ENCODE results near the gene ARHGAP45. TPM values are rescaled to one million over a fixed set of nuclear protein-coding genes. Genes with fewer than 3 reads are reported as not detected.

ARHGAP45 gene
- total and polyA plus RNA-seq, 7 experiments from 2014 or later = 305 to 1,030 (median 779) TPM

DNA sequence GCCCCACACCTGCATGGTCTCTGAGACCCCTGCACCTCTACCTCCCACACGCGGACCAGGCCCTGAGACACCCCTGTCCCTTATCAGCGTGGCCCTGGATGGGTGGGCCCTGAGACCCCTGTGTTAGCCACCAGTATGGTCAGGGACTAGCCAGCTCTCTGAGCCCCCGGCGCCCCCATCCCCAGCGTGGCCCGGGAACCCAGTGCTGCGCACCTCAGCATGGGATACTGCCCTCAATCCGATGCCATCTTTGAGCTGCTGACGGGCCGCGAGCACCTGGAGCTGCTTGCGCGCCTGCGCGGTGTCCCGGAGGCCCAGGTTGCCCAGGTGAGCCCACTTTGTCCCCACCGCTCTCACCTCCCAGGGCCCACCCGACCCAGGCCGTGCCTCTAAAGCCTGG lies 5.0 kb upstream of the ARHGAP45 start:
- H3K9me3 ChIP-seq (ENCODE audit: control insufficient read depth in 2 of 3, low read length in 3 of 3) = peaks cover 0 to 14% (median 0%) of the 10 kb centered on the region in 3 experiments
- H3K27ac Mint-ChIP-seq = no peak overlapping the region
- CTCF ChIA-PET = no interaction called here
- no peaks in the 10 kb centered on the region for H3K27me3 Mint-ChIP-seq
- H3K4me1 Mint-ChIP-seq = peaks cover 24 to 42% (median 38%) of the 10 kb centered on the region in 7 donors
- H3K4me3 ChIP-seq (ENCODE audit: low read length) = no peak overlapping the region
- H3K27me3 ChIP-seq (ENCODE audit: control insufficient read depth in 2 of 2, insufficient read depth in 2 of 2, low read length in 2 of 2) = no peaks in the 10 kb centered on the region
- no peak for ATAC-seq
- H3K36me3 Mint-ChIP-seq = peaks cover 0 to 25% (median 15%) of the 10 kb centered on the region in 5 donors
- DNase-seq = peak in 1 of 9 donors; percentile 11
- intact Hi-C loops (cut with micrococcal nuclease) = loop anchor here in 1 of 2 donors (2.0 kb wide), 1 partner anchor 189 kb away; no protein-coding TSS in a partner anchor
- POLR2A ChIA-PET = interaction anchor here (1.0 to 37.6 kb wide), 5 partner anchors 23 to 130 kb away, joined by 3 to 2022 read pairs (median 136); partner anchors contain the start of genes ABCA7, CNN2, GPX4 and POLR2E
- peaks cover 40 to 47% of the 10 kb centered on the region in 2 donors for H3K4me1 ChIP-seq (ENCODE audit: control insufficient read depth in 2 of 2, insufficient read depth in 2 of 2, low read length in 2 of 2)
- H3K4me3 Mint-ChIP-seq = no peak overlapping the region
- peaks cover 0 to 26% (median 0%) of the 10 kb centered on the region in 3 experiments for H3K36me3 ChIP-seq (ENCODE audit: control insufficient read depth in 2 of 3, insufficient read depth in 3 of 3, low read length in 3 of 3)
- H3K27ac ChIP-seq (ENCODE audit: low read depth, low read length) = no peak overlapping the region
- H3K9me3 Mint-ChIP-seq = peaks cover 0 to 18% (median 4%) of the 10 kb centered on the region in 11 donors

DNA sequence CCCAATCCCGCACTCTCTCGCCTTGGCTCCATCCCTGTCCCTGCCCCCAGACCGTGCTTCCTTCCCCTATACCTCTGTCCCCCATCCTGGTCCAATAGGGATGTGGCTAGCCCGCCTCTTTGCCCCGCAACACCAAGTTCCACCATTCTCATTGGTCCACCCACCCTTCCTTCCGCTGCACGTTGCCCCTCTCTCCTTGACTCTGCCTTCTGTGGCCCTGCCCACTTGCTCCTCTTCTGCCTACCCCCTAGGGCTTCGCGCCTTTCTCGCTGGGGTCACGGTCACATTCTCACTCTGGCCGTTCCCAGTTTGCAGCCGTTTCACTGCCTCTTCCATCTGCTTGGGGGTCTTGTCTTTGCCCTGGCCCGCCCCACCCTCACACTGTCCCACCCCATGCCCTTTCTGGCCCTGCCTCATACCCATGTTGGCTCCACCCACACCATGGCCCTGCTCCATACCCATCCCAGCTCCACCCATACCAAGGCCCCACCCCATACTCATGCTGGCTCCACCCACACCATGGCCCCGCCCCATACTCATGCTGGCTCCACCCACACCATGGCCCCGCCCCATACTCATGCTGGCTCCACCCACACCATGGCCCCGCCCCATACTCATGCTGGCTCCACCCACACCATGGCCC lies 4.5 kb upstream of the ARHGAP45 start:
- peaks cover 0 to 22% (median 0%) of the 10 kb centered on the region in 3 experiments for H3K36me3 ChIP-seq (ENCODE audit: control insufficient read depth in 2 of 3, insufficient read depth in 3 of 3, low read length in 3 of 3)
- peaks cover 0 to 9% (median 0%) of the 10 kb centered on the region in 3 experiments for H3K9me3 ChIP-seq (ENCODE audit: control insufficient read depth in 2 of 3, low read length in 3 of 3)
- Mint-ChIP-seq H3K4me1 (peaks cover 19 to 37% (median 33%) of the 10 kb centered on the region in 7 donors), H3K27me3 (no peaks in the 10 kb centered on the region), H3K27ac (peak overlapping the region in 1 of 9 donors; percentile 80), H3K4me3 (no peak overlapping the region), H3K36me3 (peaks cover 0 to 20% (median 11%) of the 10 kb centered on the region in 5 donors), H3K9me3 (peaks cover 0 to 13% (median under 1%) of the 10 kb centered on the region in 11 donors)
- no peaks in the 10 kb centered on the region for H3K27me3 ChIP-seq (ENCODE audit: control insufficient read depth in 2 of 2, insufficient read depth in 2 of 2, low read length in 2 of 2)
- DNase-seq (peak in 2 of 9 donors; percentile 11 to 54), ATAC-seq (peak; percentile 1)
- ChIA-PET CTCF (interaction anchor here (0.7 kb wide), 1 partner anchor 32 kb away, joined by 4 read pairs; no protein-coding TSS in a partner anchor), POLR2A (interaction anchor here (1.0 to 37.6 kb wide), 4 partner anchors 23 to 130 kb away, joined by 3 to 2022 read pairs (median 155); partner anchors contain the start of genes ABCA7, CNN2, GPX4 and POLR2E)
- no peak overlapping the region for H3K4me3 ChIP-seq (ENCODE audit: low read length)
- peak overlapping the region; percentile 10 for H3K27ac ChIP-seq (ENCODE audit: low read depth, low read length)
- peaks cover 34 to 43% of the 10 kb centered on the region in 2 donors for H3K4me1 ChIP-seq (ENCODE audit: control insufficient read depth in 2 of 2, insufficient read depth in 2 of 2, low read length in 2 of 2)
- intact Hi-C loops (cut with micrococcal nuclease) = loop anchor here in 1 of 2 donors (2.0 kb wide), 1 partner anchor 190 kb away; no protein-coding TSS in a partner anchor

DNA sequence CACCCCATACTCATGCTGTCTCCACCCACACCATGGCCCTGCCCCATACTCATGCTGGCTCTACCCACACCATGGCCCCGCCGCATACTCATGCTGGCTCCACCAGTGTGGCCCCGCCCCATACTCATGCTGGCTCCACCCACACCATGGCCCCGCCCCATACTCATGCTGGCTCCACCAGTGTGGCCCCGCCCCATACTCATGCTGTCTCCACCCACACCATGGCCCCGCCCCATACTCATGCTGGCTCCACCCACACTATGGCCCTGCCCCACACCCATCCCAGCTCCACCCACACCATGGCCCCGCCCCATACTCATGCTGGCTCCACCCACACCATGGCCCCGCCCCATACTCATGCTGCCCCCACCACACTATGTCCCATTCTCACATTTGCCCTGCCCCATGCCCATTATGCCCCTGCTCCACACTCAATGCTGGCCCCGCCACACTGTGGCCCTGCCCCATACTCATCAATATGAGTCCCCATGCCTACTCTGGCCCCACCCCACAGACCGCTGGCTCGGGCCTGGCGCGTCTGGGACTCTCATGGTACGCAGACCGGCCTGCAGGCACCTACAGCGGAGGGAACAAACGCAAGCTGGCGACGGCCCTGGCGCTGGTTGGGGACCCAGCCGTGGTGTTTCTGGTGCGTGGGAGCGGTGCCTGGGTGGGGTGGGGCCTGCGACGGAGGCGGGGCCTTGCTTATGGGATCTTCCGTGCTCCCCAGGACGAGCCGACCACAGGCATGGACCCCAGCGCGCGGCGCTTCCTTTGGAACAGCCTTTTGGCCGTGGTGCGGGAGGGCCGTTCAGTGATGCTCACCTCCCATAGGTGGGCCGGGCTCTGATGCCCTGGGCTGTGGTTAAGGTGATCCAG lies 3.7 kb upstream of the ARHGAP45 start:
- Histone ChIP-seq H3K9me3 (ENCODE audit: control insufficient read depth in 2 of 3, low read length in 3 of 3) (peaks cover 0 to 7% (median 0%) of the 10 kb centered on the region in 3 experiments), H3K27ac (ENCODE audit: low read depth, low read length) (peak overlapping the region; percentile 10), H3K4me3 (ENCODE audit: low read length) (no peak overlapping the region), H3K4me1 (ENCODE audit: control insufficient read depth in 2 of 2, insufficient read depth in 2 of 2, low read length in 2 of 2) (peaks cover 27 to 36% of the 10 kb centered on the region in 2 donors), H3K27me3 (ENCODE audit: control insufficient read depth in 2 of 2, insufficient read depth in 2 of 2, low read length in 2 of 2) (no peaks in the 10 kb centered on the region), H3K36me3 (ENCODE audit: control insufficient read depth in 2 of 3, insufficient read depth in 3 of 3, low read length in 3 of 3) (peaks cover 0 to 24% (median 0%) of the 10 kb centered on the region in 3 experiments)
- CTCF ChIA-PET = interaction anchor here (0.7 to 5.7 kb wide), 2 partner anchors 15 to 31 kb away, joined by 4 to 68 read pairs; no protein-coding TSS in a partner anchor
- POLR2A ChIA-PET = interaction anchor here (1.0 to 37.6 kb wide), 4 partner anchors 24 to 129 kb away, joined by 3 to 2022 read pairs (median 155); partner anchors contain the start of genes ABCA7, CNN2, GPX4 and POLR2E
- peak; percentile 34 for ATAC-seq
- peak in 8 of 9 donors; percentile 51 to 82 (median 63) for DNase-seq
- intact Hi-C loops (cut with micrococcal nuclease) = loop anchor here in 1 of 2 donors (2.0 kb wide), 1 partner anchor 190 kb away; no protein-coding TSS in a partner anchor
- Mint-ChIP-seq H3K27me3 (no peaks in the 10 kb centered on the region), H3K36me3 (peaks cover 0 to 12% (median 3%) of the 10 kb centered on the region in 5 donors), H3K4me1 (peaks cover 11 to 29% (median 26%) of the 10 kb centered on the region in 7 donors), H3K4me3 (peak overlapping the region in 1 of 10 donors; percentile 28), H3K27ac (peak overlapping the region in 7 of 9 donors; percentile 21 to 80 (median 41)), H3K9me3 (peaks cover 0 to 5% (median 0%) of the 10 kb centered on the region in 11 donors)

- peaks cover 26 to 32% of the 10 kb centered on the region in 2 donors for H3K4me1 ChIP-seq (ENCODE audit: control insufficient read depth in 2 of 2, insufficient read depth in 2 of 2, low read length in 2 of 2)
- H3K9me3 Mint-ChIP-seq = peaks cover 0 to 4% (median 0%) of the 10 kb centered on the region in 11 donors
Observed at GRCh38 chr19:1063909-1064660, 2.9 kb upstream of the ARHGAP45 start.

More at GRCh38 chr19:1063909-1064660, 2.9 kb upstream of the ARHGAP45 start:
- Histone ChIP-seq H3K27me3 (ENCODE audit: control insufficient read depth in 2 of 2, insufficient read depth in 2 of 2, low read length in 2 of 2) (no peaks in the 10 kb centered on the region), H3K36me3 (ENCODE audit: control insufficient read depth in 2 of 3, insufficient read depth in 3 of 3, low read length in 3 of 3) (peaks cover 0 to 25% (median 0%) of the 10 kb centered on the region in 3 experiments), H3K9me3 (ENCODE audit: control insufficient read depth in 2 of 3, low read length in 3 of 3) (no peaks in the 10 kb centered on the region), H3K4me3 (ENCODE audit: low read length) (no peak overlapping the region), H3K27ac (ENCODE audit: low read depth, low read length) (no peak overlapping the region)
- H3K27ac Mint-ChIP-seq = peak overlapping the region in 5 of 9 donors; percentile 8 to 78 (median 45)
- POLR2A ChIA-PET = interaction anchor here (0.7 to 37.6 kb wide), 9 partner anchors 8 to 175 kb away, joined by 3 to 2022 read pairs (median 4); partner anchors contain the start of genes ABCA7, CNN2, GPX4 and POLR2E
- H3K4me1 Mint-ChIP-seq = peaks cover 15 to 34% (median 29%) of the 10 kb centered on the region in 7 donors
- ATAC-seq (no peak), DNase-seq (peak in 1 of 9 donors; percentile 28)
- CTCF ChIA-PET = interaction anchor here (0.9 to 5.7 kb wide), 13 partner anchors 8 to 67 kb away, joined by 3 to 68 read pairs (median 4); partner anchors contain the start of genes POLR2E and RNU6-2
- H3K36me3 Mint-ChIP-seq = peaks cover 5 to 18% (median 7%) of the 10 kb centered on the region in 5 donors
- peak overlapping the region in 3 of 10 donors; percentile 13 to 81 (median 37) for H3K4me3 Mint-ChIP-seq
- H3K27me3 Mint-ChIP-seq = no peaks in the 10 kb centered on the region
- intact Hi-C loops (cut with micrococcal nuclease) = loop anchor here in 1 of 2 donors (2.0 kb wide), 1 partner anchor 191 kb away; no protein-coding TSS in a partner anchor

Data from naive thymus-derived CD4-positive, alpha-beta T cell (primary cell).